GM18909 (cell line): ENCODE results near the gene GORAB.

ENCODE experiments used
- ATAC-seq: cut with Tn5 transposase; IDR thresholded peaks from one replicate; pipeline ENCODE4 v1.9.1; 2021; ENCODE audit warnings: mild to moderate bottlenecking; ENCODE audit not compliant: unreplicated experiment, poor library complexity

GORAB gene

DNA sequence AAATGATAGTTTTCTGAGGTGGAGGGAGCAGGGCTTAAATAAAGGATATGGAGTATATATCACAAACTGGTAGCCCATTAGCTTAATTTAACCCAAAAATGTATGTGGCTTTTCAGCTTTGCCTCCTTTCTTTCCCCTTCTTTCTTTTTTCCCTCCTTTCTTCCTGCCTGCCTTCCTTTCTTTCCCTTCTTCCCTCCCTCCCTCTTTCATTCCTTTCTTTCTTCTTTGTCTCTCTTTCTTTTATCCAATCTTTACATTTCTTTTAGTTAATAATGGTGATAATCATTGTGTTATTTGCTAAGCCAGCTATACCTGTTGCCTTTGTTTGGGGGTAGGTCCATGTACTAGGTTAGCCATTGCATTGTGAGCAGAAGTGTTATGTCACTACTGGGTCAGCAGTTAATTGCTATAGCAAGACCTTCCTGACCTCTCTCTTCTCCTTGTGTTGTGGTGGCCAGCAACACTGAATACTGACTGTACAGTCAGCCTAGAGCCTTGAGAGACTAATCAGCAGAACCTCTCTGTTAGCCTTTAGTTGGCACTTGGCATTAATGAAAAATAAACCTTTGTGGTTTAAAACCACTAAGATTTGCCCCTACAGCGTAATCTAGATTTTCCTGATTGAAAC is 5.1 kb downstream of the GORAB start:
- no peak for ATAC-seq

DNA sequence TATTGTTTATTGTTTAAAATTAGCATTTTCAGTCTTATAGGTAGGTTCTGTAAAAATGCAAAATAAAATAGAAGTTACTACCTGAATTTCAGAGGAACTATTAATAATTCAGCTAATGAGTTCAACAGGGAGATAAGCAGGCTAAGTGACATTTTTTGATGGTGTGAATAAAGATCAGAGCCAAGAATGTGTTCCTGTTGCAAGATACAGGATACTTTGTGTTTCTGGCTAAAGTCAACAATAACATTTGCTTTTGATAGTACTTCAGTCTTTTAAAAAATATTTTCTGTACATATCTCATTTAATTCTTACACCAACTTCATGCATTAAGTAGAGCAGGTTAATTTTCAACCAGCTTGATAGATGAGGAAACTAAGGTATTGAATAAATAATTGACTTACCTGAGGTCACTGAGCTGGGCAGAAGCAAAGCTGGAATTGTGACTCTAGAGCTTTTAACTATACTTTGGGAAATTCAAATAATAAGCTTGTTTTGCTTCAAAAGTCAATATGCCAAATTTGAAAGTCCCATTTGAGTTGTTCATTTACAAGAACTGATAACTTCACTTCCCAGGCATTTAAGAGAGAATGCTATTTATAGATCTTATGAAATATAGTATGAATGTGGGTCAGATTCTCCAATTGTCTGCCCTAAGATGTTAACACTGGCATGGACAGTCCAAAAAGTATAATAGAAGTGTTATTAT is 6.0 kb downstream of the GORAB start:
- ATAC-seq = no peak

DNA sequence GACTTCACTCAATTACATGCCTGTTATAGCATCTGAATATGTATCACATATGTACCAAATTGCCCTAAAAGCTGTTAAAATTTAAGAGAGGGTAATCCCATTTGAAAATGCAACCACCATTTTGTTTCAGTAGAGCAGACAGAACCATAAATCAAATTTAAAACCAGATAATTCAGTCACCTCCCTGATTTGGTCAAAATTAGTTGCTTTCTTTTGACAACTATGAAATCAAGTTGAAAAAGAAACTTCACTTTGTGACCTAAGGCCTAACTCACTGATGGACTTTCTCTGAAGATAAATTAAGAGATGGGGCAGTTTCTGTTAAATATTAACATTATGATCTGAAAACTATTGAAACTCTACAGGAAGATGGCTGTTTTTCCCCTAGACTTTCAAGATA is 6.7 kb downstream of the GORAB start:
- no peak for ATAC-seq

DNA sequence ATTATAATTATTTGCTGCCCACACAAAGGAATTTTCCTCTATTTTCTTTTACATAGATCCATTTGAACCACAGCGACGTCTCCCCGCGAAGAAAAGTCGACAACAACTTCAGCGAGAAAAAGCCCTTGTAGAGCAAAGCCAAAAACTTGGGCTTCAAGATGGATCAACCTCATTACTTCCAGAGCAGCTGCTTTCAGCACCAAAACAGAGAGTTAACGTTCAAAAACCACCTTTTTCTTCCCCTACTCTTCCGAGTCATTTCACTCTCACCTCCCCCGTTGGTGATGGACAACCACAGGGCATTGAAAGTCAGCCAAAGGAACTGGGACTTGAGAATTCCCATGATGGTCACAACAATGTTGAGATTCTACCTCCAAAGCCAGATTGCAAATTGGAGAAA is 7.2 kb downstream of the GORAB start:
- ATAC-seq = no peak

DNA sequence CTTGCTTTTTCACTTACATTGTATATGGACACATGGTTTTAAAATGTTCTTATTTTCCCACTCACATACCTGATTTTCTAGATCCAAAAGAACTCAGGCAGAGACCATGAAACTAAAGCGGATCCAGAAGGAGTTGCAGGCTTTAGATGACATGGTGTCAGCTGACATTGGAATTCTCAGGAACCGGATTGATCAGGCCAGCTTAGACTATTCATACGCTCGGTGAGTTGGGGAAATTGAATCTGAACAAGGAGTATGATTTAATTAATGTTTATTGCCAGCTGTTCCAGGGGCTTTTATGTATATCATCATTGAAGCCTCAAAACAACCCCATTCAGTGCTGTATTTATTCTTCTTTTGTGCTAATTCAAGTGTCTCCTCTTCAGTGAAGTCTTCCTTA is 12.7 kb downstream of the GORAB start:
- ATAC-seq = no peak

DNA sequence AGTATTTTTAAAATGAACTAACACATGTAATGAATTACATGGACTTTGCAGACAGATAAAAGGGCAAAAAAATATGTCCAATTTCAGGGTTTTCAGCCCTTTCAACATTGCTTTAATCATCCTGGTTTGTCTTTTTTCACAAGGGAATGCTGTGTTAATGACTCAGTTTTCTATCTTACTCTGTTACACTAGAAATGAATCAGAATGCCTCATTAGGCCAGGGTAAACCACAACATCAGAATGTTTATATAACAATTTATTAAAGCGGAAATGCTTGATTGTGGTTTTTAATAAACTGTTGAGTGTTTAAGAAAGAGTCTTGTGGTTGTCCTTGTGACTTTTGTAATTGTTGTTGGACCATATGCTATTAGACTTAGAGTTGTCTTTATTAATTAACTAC is 13.5 kb downstream of the GORAB start:
- ATAC-seq = no peak

DNA sequence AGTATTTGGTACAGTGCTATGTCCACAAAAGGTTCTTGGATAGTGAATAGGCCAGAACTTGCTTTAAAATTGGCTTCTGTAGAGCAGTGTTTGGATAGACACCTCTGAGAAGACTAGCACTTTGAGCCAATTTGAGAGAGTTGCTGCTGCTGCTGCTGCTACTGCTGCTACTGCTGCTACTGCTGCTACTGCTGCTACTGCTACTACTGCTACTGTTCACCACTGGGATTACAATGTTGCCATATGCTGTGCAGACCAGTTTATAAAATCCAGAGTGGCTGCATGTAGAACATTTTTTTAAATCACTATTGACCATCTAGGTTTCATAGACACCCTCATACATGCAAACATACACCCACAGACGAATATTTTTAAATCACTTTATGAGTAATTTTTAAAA is 15.3 kb downstream of the GORAB start:
- ATAC-seq = no peak

DNA sequence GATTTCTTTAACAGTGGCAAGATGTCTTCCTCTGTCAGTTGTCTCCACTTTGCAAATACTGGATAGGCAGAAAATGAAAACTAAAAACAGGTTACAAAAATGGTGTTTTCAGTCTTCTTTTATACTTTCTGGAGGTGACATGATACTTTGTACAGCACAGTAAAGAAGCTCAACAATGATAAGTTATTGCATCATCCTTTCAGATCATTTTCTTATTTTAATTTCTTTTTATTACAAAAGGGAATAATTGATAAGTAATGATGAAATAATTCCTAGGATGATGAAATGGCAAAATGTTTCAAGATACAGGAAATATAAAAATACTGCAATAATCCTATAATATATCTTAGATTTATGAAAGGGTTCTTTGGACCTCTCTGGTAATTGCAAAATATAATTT is 16.5 kb downstream of the GORAB start:
- ATAC-seq = no peak

DNA sequence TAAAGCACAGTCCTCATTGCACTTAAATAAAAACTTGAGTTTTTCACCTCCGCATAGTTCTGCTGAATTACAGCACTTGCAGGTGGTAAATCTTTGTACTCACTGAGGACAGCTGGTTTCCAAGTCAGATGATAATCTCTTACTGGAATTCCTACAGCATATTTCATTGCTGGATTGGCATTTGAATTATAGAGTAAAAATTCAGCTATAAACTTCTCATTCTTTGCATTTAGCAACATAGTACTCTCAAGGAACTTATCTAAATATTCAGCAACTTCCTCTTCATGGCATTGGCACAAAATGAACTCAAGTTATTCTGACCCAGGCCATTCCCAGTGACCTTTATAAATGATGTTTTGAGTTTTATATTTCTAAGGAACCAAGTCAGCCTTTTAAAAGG is 23.4 kb downstream of the GORAB start:
- no peak for ATAC-seq

DNA sequence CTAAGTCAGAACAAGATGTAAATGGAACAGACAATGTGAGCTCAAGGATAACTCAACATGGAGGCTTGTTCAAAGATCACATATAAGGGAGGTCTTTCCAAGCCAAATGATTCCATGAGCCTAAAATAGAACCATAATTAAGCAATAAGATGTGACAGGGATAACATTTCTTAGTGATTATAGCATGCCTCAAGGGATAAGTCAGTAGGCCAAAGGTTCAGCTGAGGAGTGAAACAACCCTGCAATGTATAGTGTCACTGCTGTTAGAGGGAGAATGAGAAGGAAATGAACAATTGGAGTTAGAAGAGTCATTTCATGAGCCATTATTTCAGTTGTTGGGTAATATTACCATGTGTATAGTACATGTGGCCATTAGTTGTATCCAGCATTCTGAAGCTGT is 25.0 kb downstream of the GORAB start:
- no peak for ATAC-seq

DNA sequence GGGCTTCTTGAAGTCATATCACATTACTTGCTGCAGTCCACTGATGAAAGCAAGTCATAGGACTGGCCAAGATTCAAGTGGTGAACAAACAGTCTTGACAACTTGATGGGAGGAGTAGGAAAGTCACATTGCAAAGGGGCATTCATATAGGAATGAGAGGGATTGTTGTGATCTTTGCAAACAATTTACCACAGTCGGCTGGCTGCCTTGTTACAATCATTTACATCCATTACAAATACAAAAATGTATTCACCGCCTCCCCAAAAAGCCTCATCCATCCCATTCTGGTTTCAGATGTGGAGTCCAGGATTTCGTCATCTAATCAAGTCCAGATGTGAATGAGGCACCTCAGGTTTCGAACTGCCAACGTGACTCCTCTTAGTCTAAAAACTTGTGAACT is 26.8 kb downstream of the GORAB start:
- no peak for ATAC-seq

DNA sequence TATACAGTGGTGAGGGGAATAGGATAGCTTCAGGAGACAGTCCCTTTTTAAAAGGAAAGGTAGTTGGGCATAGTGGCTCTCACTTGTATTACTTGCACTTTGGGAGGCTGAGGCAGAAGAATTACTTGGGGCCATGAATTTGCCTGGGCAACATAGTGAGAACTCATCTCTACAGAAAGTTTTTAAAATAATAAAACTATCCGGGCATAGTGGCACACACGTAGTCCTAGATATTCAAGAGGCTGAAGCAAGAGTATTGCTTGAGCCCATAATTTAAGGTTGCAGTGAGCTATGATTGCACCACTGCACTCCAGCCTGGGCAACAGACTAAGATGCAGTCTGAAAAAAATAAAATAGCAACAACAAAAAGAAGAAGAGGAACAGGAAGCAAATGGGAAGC is 27.2 kb downstream of the GORAB start:
- ATAC-seq = no peak

DNA sequence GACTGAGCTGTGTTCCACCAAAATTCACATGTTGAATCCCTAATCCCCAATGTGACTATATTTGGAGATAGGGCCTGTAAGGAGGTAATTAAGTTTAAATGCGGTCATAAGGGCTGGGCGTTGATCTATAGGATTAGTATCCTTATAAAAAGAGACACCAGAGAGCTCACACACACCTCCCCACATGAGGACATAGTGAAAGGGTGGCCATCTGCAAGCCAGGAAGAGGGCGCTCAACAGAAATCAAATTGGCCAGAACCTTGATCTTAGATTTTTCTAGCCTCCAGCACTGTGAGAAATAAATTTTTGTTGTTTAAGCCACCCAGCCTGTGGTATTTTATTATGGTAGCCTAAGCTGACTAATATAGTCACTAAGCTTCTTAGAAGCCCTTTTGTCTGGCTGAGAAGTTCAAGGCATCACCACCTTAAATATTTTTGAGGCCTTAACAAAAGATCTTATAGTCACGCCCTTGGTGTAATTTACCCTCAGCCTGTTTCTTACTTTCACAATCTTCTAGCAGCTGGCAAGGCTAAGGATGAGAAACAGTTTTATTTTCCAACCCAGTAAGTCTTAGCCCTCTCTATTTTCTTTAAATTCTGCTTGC is 28.8 kb downstream of the GORAB start:
- ATAC-seq = no peak

DNA sequence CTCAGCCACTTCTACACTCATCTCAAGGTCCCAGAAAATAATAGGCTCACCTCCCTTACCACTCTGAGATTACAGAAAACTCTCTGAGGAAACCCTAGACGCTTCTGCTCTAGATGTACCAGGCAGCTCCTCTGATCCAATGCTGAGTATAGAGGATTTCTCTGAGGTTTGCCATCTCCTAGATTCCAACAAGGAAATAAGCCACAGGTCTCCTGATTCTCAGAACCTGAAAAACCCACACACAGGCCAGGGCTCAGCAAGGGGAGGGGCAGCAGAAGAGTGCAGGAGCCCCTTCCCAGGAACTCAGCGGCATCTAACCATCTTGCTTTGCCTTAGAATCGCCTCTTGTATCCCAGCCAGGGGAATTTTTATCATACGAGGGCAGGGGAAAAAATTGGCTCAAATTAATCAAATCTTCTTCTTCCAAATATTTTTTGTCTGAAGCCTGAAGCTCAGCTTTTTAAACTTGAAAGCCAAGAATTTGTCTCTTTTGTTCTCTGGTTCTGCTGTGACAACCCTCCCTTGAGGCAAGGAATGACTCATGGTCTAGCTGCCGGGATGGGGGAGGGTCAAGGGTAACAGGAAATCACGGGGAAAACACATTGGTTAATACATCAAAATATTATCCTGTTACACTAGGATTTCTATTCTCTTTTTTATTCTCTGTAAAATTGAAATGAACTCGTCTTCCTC is 30.8 kb downstream of the GORAB start:
- no peak for ATAC-seq

DNA sequence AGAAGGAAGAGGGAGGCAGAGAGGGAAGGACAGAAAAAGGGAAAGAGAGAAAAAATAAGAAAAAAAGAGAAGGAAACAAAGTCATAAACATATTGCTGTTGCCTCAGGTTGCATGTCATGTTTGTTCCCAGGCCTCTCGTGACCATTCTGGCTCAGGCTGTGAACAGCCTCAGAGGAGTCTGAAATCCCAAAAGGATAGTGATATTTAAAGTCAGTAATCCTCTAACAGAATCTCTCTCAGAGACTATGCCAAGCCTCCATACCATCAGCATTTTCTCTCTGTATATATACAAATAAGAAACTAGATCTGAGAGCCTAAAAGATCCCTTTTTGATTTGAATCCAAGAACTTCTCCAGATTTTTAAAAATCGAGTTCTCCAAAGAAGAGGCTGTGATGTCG is 35.2 kb downstream of the GORAB start:
- ATAC-seq = no peak

DNA sequence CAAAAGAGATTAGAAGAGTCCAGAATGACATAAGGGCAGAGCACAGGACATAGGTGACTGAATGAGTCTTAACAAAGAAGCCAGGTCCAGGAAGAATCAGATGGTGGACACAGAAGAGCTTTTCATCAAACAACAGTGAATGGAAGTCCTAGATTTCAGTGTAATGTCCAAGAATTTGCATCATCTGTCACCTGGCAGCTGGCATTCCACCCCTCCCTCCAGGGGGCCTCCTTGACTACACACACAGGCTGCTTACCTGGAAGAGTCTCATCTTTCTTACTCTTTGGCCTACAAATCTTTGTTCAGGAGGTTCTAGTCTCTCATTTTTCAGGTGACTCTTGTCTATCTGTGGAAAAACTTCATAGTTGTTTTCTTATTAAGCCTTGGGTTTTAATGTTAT is 36.2 kb downstream of the GORAB start:
- no peak for ATAC-seq

DNA sequence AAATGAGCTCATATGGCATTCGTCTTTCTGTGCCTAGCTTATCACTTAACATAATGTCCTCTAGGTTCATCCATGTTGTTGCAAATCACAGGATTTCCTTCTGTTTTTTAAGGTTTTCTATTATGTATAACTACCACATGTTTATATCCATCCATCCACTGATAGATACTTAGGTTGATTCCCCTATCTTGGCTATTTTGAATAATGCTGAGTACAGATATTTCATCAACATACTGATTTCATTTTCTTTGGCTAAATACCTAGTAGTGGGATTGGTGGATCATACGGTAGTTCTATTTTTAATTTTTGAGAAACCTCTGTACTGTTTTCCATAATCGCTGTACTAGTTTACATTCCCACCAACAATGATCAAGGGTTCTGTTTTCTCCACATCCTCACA is 45.0 kb downstream of the GORAB start:
- no peak for ATAC-seq

DNA sequence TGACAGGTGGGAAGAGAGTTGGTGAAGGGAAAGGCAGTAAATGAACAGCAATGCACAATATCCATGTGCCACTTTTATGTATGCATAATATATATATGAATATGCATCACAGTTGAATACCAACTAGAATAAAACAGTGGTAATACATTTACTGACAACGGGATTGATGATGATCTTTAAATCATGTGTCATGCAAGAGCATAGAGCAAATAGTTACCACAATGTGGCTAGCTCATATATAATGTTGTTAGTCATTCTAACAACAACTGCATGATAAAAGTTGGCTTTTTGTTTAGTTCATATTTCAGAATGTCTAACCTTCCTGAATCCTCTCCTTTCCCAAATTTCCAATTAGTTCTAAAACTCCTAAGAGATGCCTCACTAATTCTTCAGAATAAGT is 46.4 kb downstream of the GORAB start:
- no peak for ATAC-seq

DNA sequence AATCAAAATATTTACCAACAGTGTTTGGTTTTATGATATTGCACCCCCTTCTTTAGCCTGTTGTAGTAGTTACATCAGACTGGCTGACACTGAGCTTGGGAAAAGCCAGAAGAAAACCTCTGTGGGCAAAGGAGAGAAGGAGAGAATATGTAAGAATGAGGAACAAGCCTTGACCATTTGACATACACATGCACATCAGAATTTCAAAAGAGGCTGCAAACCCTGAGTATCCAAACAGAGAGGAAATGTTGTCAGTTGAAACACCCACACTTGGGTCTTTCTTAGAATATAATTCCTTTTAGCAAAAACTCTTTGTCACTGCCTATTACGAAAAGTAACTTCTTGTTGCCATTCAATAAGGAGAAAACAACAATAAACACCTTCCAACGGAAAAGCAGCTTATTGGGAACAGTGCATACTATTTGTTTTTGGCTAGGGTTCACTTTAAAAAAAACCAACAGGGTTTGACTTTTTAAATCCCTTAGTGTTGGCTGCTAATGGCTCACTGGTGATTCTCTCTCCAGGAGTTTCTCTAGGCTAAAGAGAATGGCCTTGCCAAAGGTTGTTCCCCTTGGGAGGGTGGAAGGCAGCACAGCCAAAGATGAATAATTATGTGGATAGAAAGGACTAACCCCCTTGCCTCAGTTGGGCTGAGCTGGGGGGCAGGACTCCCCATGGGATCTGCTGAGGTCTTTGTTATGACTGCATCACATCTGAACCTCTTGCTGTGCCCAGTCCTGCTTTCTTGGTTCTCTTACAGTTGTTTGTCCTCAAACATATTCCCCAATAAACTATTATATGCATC is 48.9 kb downstream of the GORAB start:
- ATAC-seq = no peak

DNA sequence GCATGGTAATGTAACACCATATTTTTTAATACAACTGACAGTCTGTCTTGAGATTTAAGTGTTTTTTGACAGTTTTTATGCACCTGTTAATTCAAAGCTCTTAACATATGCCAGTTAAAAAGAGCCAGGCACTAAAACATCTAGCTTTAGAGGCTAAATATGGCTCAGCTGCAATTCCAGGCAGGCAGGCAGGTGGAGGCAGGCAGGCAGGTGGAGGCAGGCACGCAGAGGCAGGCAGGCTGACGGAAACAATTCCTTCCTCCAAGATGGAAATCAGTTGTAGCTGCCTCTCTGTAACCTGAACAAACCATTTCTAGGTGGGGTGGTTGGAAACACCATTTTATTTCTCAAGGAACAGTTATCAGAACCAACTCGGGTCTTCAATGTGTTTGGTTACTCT is 51.2 kb downstream of the GORAB start:
- no peak for ATAC-seq
